HCT116 (cell line): ENCODE measurements around the gene UBE3B. TPM values are rescaled to one million over a fixed set of nuclear protein-coding genes. Genes with fewer than 3 reads are reported as not detected.

Source experiments
- ATAC-seq: fragments of 200-7000 bp; cut with Tn5 transposase; 2 replicates; pipeline ENCODE4 v1.9.1; 2020; ENCODE audit warnings: mild to moderate bottlenecking, moderate library complexity
- BruUV-seq: library from RNA; stranded (reverse); fragments of 400-500 nt; replicated peaks from 2 replicates; lab custom pipeline; 2021; lab: Mats Ljungman, UMichigan
- CTCF ChIA-PET: fragments of 300-600 bp; sonication (Branson Sonifier 250); formaldehyde crosslinking; loops from one replicate; lab custom pipeline; 2021; ENCODE audit warnings: antibody characterized with exemption; lab: Charles Lee
- POLR2A ChIA-PET: fragments of 300-600, 350-600 bp; sonication (Branson Sonifier 250); formaldehyde crosslinking; loops from one replicate; lab custom pipeline; 2021; ENCODE audit warnings: antibody characterized with exemption; lab: Charles Lee
- RAD21 ChIA-PET, 2 experiments: fragments of 300-600 bp; sonication (Branson Sonifier 250); formaldehyde crosslinking; loops; one replicate each; lab custom pipeline; 2023; ENCODE audit warnings: low total read pairs in 2 of 2; ENCODE audit not compliant: uncharacterized antibody in 2 of 2, unreplicated experiment in 2 of 2, low non-redundant PET in 1 of 2; lab: Charles Lee
- DNase-seq: peaks from one replicate; pipeline ENCODE4 v3.0.0-alpha.2; 2010; ENCODE audit warnings: low read depth, low spot score
- H2AFZ ChIP-seq: fragments of 200-600 bp; shearing (Covaris generic), sonication (generic); 2 replicates; pipeline ENCODE4 v1.6.1; 2017; ENCODE audit warnings: low read depth, mixed run types, mixed read lengths, antibody characterized with exemption, low read length; ENCODE audit not compliant: poor library complexity, severe bottlenecking
- H3K27ac ChIP-seq: 2 replicates; pipeline ENCODE4 v1.5.1; 2012; ENCODE audit warnings: low read depth, low read length
- H3K27me3 ChIP-seq: fragments of 200-600 bp; sonication (generic); 2 replicates; pipeline ENCODE4 v1.6.1; 2016; ENCODE audit warnings: mixed run types, low read length, mixed read lengths; ENCODE audit not compliant: insufficient read depth
- H3K36me3 ChIP-seq, 2 experiments: fragments of 200-500 bp in 1 of 2; fragments of 200-600 bp in 1 of 2; sonication (Bioruptor generic) in 1 of 2; sonication (generic) in 1 of 2; 2 replicates each; pipeline versions ENCODE4 v1.5.1 to v1.6.1; 2014 to 2016; ENCODE audit warnings: low read length in 2 of 2, inconsistent platforms in 1 of 2, mixed read lengths in 1 of 2, mixed run types in 1 of 2; ENCODE audit not compliant: insufficient read depth in 2 of 2, control insufficient read depth in 1 of 2
- H3K4me1 ChIP-seq, 2 experiments: fragments of 200-600 bp in 1 of 2; sonication (generic) in 1 of 2; 2 replicates each; pipeline versions ENCODE4 v1.5.1 to v1.6.1; 2012 to 2017; ENCODE audit warnings: low read length in 2 of 2, inconsistent platforms in 1 of 2, mild to moderate bottlenecking in 1 of 2, mixed read lengths in 1 of 2, mixed run types in 1 of 2, moderate library complexity in 1 of 2; ENCODE audit not compliant: insufficient read depth in 2 of 2, control insufficient read depth in 1 of 2
- H3K4me2 ChIP-seq: fragments of 200-600 bp; sonication (generic); 2 replicates; pipeline ENCODE4 v1.6.1; 2017; ENCODE audit warnings: mixed run types, low read length, mixed read lengths
- H3K4me3 ChIP-seq, 2 experiments: fragments of 200-600 bp in 1 of 2; sonication (generic) in 1 of 2; replicated peaks in 1 of 2; 2 replicates each; pipeline ENCODE4 v1.5.1; 2011 to 2016; ENCODE audit warnings: low read length in 2 of 2, control low read depth in 1 of 2, low read depth in 1 of 2, mild to moderate bottlenecking in 1 of 2, mixed read lengths in 1 of 2, mixed run types in 1 of 2
- H3K79me2 ChIP-seq: fragments of 200-600 bp; sonication (generic); 2 replicates; pipeline ENCODE4 v1.6.1; 2017; ENCODE audit warnings: mild to moderate bottlenecking, mixed run types, low read length, moderate library complexity, mixed read lengths; ENCODE audit not compliant: insufficient read depth
- H3K9ac ChIP-seq: fragments of 200-600 bp; sonication (generic); 2 replicates; pipeline ENCODE4 v1.6.1; 2016; ENCODE audit warnings: low read length, mixed read lengths
- H3K9me2 ChIP-seq: fragments of 200-600 bp; sonication (generic), shearing (Covaris generic); 2 replicates; pipeline ENCODE4 v1.6.1; 2017; ENCODE audit warnings: mixed run types, mild to moderate bottlenecking, moderate library complexity; ENCODE audit not compliant: insufficient read depth
- H3K9me3 ChIP-seq, 2 experiments: fragments of 200-500 bp in 1 of 2; fragments of 200-600 bp in 1 of 2; sonication (Bioruptor generic) in 1 of 2; sonication (generic) in 1 of 2; 2 replicates each; pipeline ENCODE4 v1.6.1; 2014 to 2017; ENCODE audit warnings: low read length in 2 of 2, mixed read lengths in 2 of 2, inconsistent platforms in 1 of 2, low read depth in 1 of 2, mild to moderate bottlenecking in 1 of 2, mixed run types in 1 of 2, moderate library complexity in 1 of 2; ENCODE audit not compliant: control insufficient read depth in 1 of 2, insufficient read depth in 1 of 2
- H4K20me1 ChIP-seq: fragments of 200-600 bp; sonication (generic), shearing (Covaris generic); 2 replicates; pipeline ENCODE4 v1.6.1; 2017; ENCODE audit warnings: mixed run types, mild to moderate bottlenecking, moderate library complexity; ENCODE audit not compliant: insufficient read depth
- CEBPB ChIP-seq: IDR thresholded peaks from 2 replicates; pipeline ENCODE4 v1.6.1; 2012; ENCODE audit warnings: low read depth
- ELF1 ChIP-seq: IDR thresholded peaks from 2 replicates; pipeline ENCODE4 v1.6.1; 2012; ENCODE audit warnings: low read depth, borderline replicate concordance
- EZH2 ChIP-seq: fragments of 200-600 bp; sonication (generic); IDR thresholded peaks from 2 replicates; pipeline ENCODE4 v1.6.1; 2017; ENCODE audit warnings: antibody characterized with exemption, mixed run types
- FOSL1 ChIP-seq: IDR thresholded peaks from 2 replicates; pipeline ENCODE4 v1.6.1; 2012; ENCODE audit warnings: low read depth
- JUND ChIP-seq: IDR thresholded peaks from 2 replicates; pipeline ENCODE4 v1.6.1; 2012
- MAX ChIP-seq: IDR thresholded peaks from 2 replicates; pipeline ENCODE4 v1.6.1; 2012
- POLR2AphosphoS5 ChIP-seq: IDR thresholded peaks from 2 replicates; pipeline ENCODE4 v1.6.1; 2011; ENCODE audit warnings: mild to moderate bottlenecking, low read depth, low read length, moderate library complexity
- RAD21 ChIP-seq: IDR thresholded peaks from 2 replicates; pipeline ENCODE4 v1.6.1; 2012; ENCODE audit warnings: low read depth, mild to moderate bottlenecking
- REST ChIP-seq: IDR thresholded peaks from 2 replicates; pipeline ENCODE4 v1.6.1; 2012; ENCODE audit warnings: low read depth
- SIN3A ChIP-seq: IDR thresholded peaks from 2 replicates; pipeline ENCODE4 v1.6.1; 2012; ENCODE audit warnings: low read depth
- SRF ChIP-seq: IDR thresholded peaks from 2 replicates; pipeline ENCODE4 v1.6.1; 2012; ENCODE audit warnings: low read depth
- TCF7L2 ChIP-seq: IDR thresholded peaks from 2 replicates; pipeline ENCODE4 v1.7.0; 2011; ENCODE audit warnings: borderline replicate concordance, inconsistent platforms; ENCODE audit not compliant: insufficient read depth, insufficient read length; ENCODE audit errors: extremely low read depth
- ZFX ChIP-seq: fragments of 450-650 bp; IDR thresholded peaks from 2 replicates; pipeline ENCODE4 v1.6.1; 2017
- ZNF274 ChIP-seq: fragments of 200-500 bp; sonication (Bioruptor generic); IDR thresholded peaks from 2 replicates; pipeline ENCODE4 v1.6.1; 2014; ENCODE audit warnings: mild to moderate bottlenecking, low read depth, low read length, inconsistent platforms
- intact Hi-C: fragments of 100-400 bp; cut with micrococcal nuclease; formaldehyde crosslinking; loops from 2 replicates; pipeline ENCODE4 v1.10.0; 2022
- total RNA-seq: library from RNA; stranded (reverse); gene quantifications from one replicate; pipeline ENCODE4 v1.2.1, GENCODE V29; 2021; ENCODE audit not compliant: unreplicated experiment
- TF ChIP-seq, protein P1 (sequence below): IDR thresholded peaks from 2 replicates; pipeline ENCODE4 v1.6.1; 2011; ENCODE audit warnings: mild to moderate bottlenecking, low read length, moderate library complexity; ENCODE audit not compliant: insufficient replicate concordance; ENCODE audit errors: extremely low read depth
- TF ChIP-seq, protein P2 (sequence below), 3 experiments: fragments of 200-600 bp in 1 of 3; sonication (generic) in 1 of 3; IDR thresholded peaks in 2 of 3; conservative IDR thresholded peaks in 1 of 3; 2 replicates each; pipeline ENCODE4 v1.5.1; 2012 to 2017; ENCODE audit warnings: low read depth in 2 of 3, low read length in 2 of 3, antibody characterized with exemption in 1 of 3, borderline replicate concordance in 1 of 3, control low read depth in 1 of 3, mild to moderate bottlenecking in 1 of 3, mixed read lengths in 1 of 3, mixed run types in 1 of 3, moderate library complexity in 1 of 3; ENCODE audit not compliant: insufficient read depth in 1 of 3

The UBE3B gene
- total RNA-seq, 1 experiment from 2014 or later, result 28.9 TPM

DNA sequence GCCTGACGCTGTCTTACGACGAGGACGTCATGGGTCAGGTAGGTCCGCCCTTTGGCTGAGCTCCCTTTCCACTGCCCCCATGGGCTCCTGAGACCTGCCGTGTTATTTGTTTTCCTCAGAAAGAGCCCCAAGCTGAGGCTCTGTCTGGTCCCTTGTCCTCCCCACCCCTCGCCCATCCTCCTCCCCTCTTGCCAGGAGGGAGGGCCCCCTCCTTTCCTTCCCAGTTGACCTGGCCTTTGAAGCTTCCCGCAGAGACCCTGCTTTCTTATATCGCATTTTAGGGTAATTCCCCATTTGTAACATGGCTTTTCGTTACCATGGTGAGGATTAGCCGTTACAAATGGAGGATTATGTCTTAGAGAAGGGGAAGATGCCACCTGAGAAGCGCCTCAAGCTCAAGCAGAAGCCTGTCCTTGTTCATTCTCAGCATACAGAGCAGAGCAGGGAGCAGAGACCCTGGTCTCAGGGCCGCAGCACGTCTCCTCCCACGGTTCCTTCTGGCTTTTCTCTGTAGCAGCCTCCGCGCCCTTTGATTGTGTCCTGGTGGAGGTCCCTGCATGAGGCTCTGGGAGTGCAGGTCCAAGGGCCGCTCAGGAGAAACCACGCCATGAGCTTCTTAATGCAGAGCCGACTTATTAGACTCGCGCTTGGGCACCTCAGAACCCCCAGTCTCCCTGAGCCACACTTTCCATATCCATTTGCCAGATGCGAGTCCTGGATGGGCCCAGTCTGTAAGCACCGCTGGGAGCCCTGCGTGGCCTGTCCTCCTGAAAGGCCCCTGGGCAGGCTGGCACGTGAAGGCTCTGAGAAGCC is 47.2 kb downstream of the UBE3B start:
- RAD21 ChIA-PET, result no interaction called here
- no peaks in the 10 kb centered on the region for H3K79me2 ChIP-seq
- no peaks in the 10 kb centered on the region for H3K4me1 ChIP-seq
- H4K20me1 ChIP-seq, result no peaks in the 10 kb centered on the region
- H3K36me3 ChIP-seq, result peaks cover 0 to 3% of the 10 kb centered on the region in 2 experiments; a peak in 1 of 4 replicates
- no peak for TF ChIP-seq JUND
- TF ChIP-seq, protein P1, sequence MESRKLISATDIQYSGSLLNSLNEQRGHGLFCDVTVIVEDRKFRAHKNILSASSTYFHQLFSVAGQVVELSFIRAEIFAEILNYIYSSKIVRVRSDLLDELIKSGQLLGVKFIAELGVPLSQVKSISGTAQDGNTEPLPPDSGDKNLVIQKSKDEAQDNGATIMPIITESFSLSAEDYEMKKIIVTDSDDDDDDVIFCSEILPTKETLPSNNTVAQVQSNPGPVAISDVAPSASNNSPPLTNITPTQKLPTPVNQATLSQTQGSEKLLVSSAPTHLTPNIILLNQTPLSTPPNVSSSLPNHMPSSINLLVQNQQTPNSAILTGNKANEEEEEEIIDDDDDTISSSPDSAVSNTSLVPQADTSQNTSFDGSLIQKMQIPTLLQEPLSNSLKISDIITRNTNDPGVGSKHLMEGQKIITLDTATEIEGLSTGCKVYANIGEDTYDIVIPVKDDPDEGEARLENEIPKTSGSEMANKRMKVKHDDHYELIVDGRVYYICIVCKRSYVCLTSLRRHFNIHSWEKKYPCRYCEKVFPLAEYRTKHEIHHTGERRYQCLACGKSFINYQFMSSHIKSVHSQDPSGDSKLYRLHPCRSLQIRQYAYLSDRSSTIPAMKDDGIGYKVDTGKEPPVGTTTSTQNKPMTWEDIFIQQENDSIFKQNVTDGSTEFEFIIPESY, result no peak
- TF ChIP-seq RAD21, result no peak
- no peak for TF ChIP-seq SRF
- no peak for TF ChIP-seq TCF7L2
- TF ChIP-seq REST, result no peak
- TF ChIP-seq CEBPB, result no peak
- TF ChIP-seq EZH2, result no peak
- no peak for TF ChIP-seq SIN3A
- no peak for TF ChIP-seq ELF1
- TF ChIP-seq MAX, result no peak
- no peak for TF ChIP-seq FOSL1
- TF ChIP-seq ZFX, result no peak
- no peak for TF ChIP-seq POLR2AphosphoS5
- TF ChIP-seq, protein P2, sequence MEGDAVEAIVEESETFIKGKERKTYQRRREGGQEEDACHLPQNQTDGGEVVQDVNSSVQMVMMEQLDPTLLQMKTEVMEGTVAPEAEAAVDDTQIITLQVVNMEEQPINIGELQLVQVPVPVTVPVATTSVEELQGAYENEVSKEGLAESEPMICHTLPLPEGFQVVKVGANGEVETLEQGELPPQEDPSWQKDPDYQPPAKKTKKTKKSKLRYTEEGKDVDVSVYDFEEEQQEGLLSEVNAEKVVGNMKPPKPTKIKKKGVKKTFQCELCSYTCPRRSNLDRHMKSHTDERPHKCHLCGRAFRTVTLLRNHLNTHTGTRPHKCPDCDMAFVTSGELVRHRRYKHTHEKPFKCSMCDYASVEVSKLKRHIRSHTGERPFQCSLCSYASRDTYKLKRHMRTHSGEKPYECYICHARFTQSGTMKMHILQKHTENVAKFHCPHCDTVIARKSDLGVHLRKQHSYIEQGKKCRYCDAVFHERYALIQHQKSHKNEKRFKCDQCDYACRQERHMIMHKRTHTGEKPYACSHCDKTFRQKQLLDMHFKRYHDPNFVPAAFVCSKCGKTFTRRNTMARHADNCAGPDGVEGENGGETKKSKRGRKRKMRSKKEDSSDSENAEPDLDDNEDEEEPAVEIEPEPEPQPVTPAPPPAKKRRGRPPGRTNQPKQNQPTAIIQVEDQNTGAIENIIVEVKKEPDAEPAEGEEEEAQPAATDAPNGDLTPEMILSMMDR (IDR thresholded peaks at IDR 0.05 in 2 of 3, conservative IDR thresholded peaks at IDR 0.05 in 1 of 3; ENCODE audit: borderline replicate concordance in 1 of 3, insufficient read depth in 1 of 3, low read depth in 2 of 3, low read length in 2 of 3), result no peak
- TF ChIP-seq ZNF274, result no peak
- ATAC-seq (no peak), DNase-seq (no peak)
- H3K9ac ChIP-seq, result no peak overlapping the region
- H3K4me3 ChIP-seq, result no peak overlapping the region
- no peak overlapping the region for H2AFZ ChIP-seq
- intact Hi-C loops, result no loop called here
- H3K27ac ChIP-seq, result no peak overlapping the region
- no TSS peak for BruUV-seq
- CTCF ChIA-PET, result interaction anchor here (1.2 kb wide), 2 partner anchors 8 to 249 kb away, joined by 3 read pairs; no protein-coding TSS in a partner anchor
- H3K9me2 ChIP-seq, result no peaks in the 10 kb centered on the region
- no peak overlapping the region for H3K4me2 ChIP-seq
- POLR2A ChIA-PET, result no interaction called here
- no peaks in the 10 kb centered on the region for H3K9me3 ChIP-seq
- H3K27me3 ChIP-seq, result no peaks in the 10 kb centered on the region
